Measurements from ENCODE around the gene HNF1A.

The HNF1A gene

DNA sequence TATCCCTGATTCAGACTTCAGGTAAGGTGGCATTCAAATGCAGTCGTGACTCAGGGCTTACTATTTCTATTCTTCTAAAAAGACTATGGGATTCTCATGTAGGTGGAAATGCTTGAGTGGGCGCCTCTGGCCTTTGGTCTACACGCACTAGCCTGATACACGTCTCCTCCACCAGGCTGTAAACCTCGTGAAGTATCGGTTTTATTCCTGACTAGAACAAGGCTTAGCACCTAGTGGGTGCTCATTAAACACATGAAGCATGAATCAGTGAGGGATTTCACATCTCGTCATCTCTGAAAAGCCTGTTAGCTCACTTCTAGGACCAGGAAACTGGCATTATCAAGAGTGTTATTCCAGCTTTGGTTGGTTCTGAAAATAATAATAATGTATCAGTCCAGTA is 17.7 kb upstream of the HNF1A start:
- no peak for TF ChIP-seq ZFX (IDR thresholded peaks at IDR 0.05)
- TF ChIP-seq, protein P1, sequence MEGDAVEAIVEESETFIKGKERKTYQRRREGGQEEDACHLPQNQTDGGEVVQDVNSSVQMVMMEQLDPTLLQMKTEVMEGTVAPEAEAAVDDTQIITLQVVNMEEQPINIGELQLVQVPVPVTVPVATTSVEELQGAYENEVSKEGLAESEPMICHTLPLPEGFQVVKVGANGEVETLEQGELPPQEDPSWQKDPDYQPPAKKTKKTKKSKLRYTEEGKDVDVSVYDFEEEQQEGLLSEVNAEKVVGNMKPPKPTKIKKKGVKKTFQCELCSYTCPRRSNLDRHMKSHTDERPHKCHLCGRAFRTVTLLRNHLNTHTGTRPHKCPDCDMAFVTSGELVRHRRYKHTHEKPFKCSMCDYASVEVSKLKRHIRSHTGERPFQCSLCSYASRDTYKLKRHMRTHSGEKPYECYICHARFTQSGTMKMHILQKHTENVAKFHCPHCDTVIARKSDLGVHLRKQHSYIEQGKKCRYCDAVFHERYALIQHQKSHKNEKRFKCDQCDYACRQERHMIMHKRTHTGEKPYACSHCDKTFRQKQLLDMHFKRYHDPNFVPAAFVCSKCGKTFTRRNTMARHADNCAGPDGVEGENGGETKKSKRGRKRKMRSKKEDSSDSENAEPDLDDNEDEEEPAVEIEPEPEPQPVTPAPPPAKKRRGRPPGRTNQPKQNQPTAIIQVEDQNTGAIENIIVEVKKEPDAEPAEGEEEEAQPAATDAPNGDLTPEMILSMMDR (conservative IDR thresholded peaks at IDR 0.05): no peak
- H3K27ac ChIP-seq: no peak overlapping the region

DNA sequence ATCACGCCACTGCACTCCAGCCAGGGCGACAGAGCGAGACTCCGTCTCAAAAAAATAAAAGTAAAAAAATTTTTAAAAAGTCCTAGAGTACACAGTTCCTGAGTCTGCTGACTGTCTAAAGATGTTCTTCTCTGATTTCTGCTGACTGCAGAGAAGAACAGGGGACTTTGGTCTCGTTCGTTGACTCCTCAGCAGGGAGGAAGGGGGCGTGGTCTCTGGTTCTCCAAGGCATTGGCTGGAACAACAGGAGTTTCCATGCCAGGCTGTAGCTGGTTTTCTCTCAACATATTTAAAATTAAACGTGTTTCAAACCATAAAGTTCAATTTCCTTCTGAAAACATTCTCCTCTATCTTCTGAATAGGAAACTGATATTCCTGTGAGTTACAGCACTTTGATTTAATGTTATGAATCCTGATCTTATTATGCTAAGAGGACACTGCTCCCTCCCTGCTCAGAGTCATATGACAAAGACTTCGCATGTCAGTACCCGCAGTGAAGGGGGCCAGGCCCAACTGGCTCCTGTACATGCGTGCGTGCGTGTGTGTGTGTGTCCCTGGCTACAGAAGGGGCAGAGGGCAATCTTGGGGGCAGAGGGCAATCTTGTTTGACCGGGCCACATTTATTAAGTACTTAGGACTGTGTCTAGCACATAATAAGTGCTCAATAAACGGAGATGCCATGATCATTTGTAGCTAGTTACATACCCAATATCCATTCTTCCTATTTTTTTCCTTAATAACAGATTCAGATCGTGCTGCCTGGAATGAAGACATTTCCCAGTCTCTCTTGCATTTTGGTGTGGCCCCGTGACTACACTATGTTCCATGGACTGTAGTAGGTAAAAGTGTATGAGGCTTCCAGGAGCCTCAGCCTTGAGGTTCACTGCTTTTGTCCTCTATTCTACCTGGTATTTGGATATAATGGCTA is 16.5 kb upstream of the HNF1A start:
- H3K27ac ChIP-seq: no peak overlapping the region
- TF ChIP-seq, protein P1 (conservative IDR thresholded peaks at IDR 0.05): no peak
- no peak for TF ChIP-seq ZFX (IDR thresholded peaks at IDR 0.05)

DNA sequence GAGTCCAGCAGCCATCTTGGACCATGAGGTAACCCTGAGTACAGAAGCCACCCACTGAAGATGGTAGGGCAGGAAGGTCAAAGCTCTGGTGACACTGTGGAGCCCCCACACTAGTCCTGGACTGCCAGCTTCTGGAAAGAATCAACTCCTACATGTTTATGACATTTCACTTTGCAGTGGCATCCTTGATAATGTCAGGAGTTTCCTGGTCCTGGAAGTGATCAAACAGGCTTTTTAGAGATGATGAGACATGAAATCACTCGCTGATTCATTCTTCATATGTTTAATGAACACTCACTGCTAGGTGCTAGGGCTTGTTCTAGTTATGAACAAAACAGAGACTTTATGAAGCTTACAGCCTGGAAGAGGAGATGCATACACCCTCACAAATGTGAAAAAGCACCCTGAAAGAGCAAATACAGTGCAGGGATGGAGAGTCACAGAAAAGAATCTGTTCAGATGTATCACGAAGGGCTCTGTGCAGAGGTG is 15.8 kb upstream of the HNF1A start:
- TF ChIP-seq ZFX (IDR thresholded peaks at IDR 0.05): no peak
- TF ChIP-seq, protein P1 (conservative IDR thresholded peaks at IDR 0.05): no peak
- no peak overlapping the region for H3K27ac ChIP-seq

DNA sequence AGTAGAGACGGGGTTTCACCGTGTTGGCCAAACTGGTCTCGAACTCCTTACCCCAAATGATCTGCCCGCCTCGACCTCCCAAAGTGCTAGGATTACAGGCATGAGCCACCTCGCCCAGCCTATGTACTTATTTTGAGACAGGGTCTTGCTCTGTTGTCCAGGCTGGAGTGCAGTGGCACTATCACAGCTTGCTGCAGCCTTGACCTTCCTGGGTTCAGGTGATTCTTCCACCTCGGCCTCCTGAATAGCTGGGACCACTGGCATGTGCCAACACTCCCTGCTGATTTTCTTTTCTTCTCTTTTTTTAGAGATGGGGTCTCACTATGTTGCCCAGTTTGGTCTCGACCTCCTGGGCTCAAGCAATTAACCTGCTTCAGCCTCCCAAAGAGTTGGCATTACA is 14.0 kb upstream of the HNF1A start:
- no peak for TF ChIP-seq ZFX (IDR thresholded peaks at IDR 0.05)
- TF ChIP-seq, protein P1 (conservative IDR thresholded peaks at IDR 0.05): no peak
- H3K27ac ChIP-seq: no peak overlapping the region

DNA sequence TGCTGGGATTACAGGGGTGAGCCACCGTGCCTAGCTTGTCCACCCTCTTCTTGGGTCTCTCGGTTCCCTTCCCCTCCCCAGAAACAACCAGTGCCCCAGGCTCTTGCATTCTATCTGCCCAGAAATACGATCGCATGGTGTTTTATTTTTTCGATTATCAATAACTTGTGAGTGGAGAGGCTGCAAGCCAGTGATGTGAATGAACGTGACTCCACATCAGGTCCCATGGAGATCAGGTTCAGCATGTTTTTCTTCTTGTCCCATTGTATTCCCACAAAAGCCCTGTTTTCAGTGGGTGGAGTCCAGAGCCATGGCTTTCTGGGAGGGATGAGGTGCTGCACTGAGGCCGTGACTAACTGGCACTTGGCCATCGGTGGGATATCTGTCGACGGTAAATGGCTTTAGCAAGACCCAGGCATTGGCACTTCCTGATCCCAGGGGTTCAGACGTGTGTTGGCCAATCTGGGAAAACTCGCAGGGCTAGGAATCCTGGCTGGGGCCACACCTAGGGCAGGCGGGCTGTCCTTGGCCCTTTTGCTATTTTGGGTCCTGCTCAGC is 12.7 kb upstream of the HNF1A start:
- H3K27ac ChIP-seq: no peak overlapping the region
- TF ChIP-seq, protein P1 (conservative IDR thresholded peaks at IDR 0.05): no peak
- TF ChIP-seq ZFX (IDR thresholded peaks at IDR 0.05): no peak

DNA sequence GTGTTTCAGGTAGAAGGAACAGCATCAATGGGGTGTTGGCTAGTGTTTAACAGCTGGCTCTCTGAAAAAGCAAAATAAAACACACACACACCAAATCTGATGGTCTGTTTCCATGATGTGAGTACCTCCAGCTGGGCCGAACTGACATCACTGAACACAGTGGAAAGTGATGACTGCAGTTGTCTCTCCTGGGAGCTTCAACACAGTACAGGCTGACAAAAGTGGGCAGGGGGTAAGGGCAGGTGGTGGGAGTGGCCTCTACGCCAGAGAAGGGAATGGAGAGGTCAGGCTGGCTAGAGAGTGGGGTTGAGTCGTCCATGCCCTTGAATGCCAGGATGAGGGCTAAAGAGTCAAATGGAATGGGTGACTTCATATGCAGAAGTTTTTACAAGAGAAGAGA is 8.0 kb upstream of the HNF1A start:
- H3K27ac ChIP-seq: no peak overlapping the region
- no peak for TF ChIP-seq ZFX (IDR thresholded peaks at IDR 0.05)
- TF ChIP-seq, protein P1 (conservative IDR thresholded peaks at IDR 0.05): no peak
